Mucosa of rectum (tissue), 2 donors: ENCODE results near the gene GPAT2.
A peak's percentile ranks its signal among the peaks of the same experiment; 100 is the strongest.
"Not testable (repeated sequence)": the region's sequence is repeated elsewhere in the genome, so short reads cannot be mapped to it uniquely, and the experiment has no call there.

Experiments used
- H3K27ac ChIP-seq, 2 donors: one replicate each; pipeline ENCODE4 v1.7.0; 2013; ENCODE audit warnings: inconsistent platforms in 2 of 2, low read depth in 2 of 2, low read length in 2 of 2
- H3K27me3 ChIP-seq, 2 donors: one replicate each; pipeline ENCODE4 v1.7.0; 2013; ENCODE audit warnings: low read length in 2 of 2; ENCODE audit not compliant: control insufficient read depth in 2 of 2, insufficient read depth in 2 of 2
- H3K36me3 ChIP-seq, 2 donors: one replicate each; pipeline ENCODE4 v1.7.0; 2013; ENCODE audit warnings: low read length in 2 of 2; ENCODE audit not compliant: control insufficient read depth in 2 of 2, insufficient read depth in 2 of 2
- H3K4me1 ChIP-seq, 2 donors: one replicate each; pipeline ENCODE4 v1.7.0; 2013; ENCODE audit warnings: low read length in 2 of 2, mild to moderate bottlenecking in 1 of 2; ENCODE audit not compliant: control insufficient read depth in 2 of 2, insufficient read depth in 2 of 2
- H3K4me3 ChIP-seq, 2 donors: one replicate each; pipeline ENCODE4 v1.7.0; 2013; ENCODE audit warnings: low read length in 2 of 2
- H3K9ac ChIP-seq, 2 donors: one replicate each; pipeline ENCODE4 v1.7.0; 2013; ENCODE audit warnings: low read length in 2 of 2, low read depth in 1 of 2, mild to moderate bottlenecking in 1 of 2
- H3K9me3 ChIP-seq, 2 donors: one replicate each; pipeline ENCODE4 v1.7.0; 2013; ENCODE audit warnings: low read length in 2 of 2; ENCODE audit not compliant: control insufficient read depth in 2 of 2
- donor health status: healthy.
- donor health status: Normal muscosa, but diverticular disease.

Gene GPAT2

GRCh38 chr2:96023701-96024100 lies 11.0 kb downstream of the GPAT2 start:
- H3K36me3 ChIP-seq, H3K4me3 ChIP-seq, H3K27me3 ChIP-seq, H3K9me3 ChIP-seq, H3K27ac ChIP-seq, H3K9ac ChIP-seq, H3K4me1 ChIP-seq: not testable (repeated sequence)

- not testable (repeated sequence) for H3K27ac ChIP-seq
Measured at GRCh38 chr2:96022701-96023447, 11.8 kb downstream of the GPAT2 start.

GRCh38 chr2:96022126-96022525 lies 12.6 kb downstream of the GPAT2 start:
- H3K36me3 ChIP-seq, H3K4me3 ChIP-seq, H3K4me1 ChIP-seq, H3K9me3 ChIP-seq, H3K27ac ChIP-seq, H3K9ac ChIP-seq, H3K27me3 ChIP-seq: not testable (repeated sequence)

More at GRCh38 chr2:96022701-96023447, 11.8 kb downstream of the GPAT2 start:
- H3K27me3 ChIP-seq, H3K9ac ChIP-seq, H3K9me3 ChIP-seq, H3K4me1 ChIP-seq, H3K4me3 ChIP-seq, H3K36me3 ChIP-seq: not testable (repeated sequence)

- not testable (repeated sequence) for H3K4me1 ChIP-seq, H3K27ac ChIP-seq, H3K9me3 ChIP-seq, H3K36me3 ChIP-seq, H3K9ac ChIP-seq, H3K27me3 ChIP-seq, H3K4me3 ChIP-seq
Measured at GRCh38 chr2:96021142-96021541, 13.6 kb downstream of the GPAT2 start.

- not testable (repeated sequence) for H3K9ac ChIP-seq, H3K27ac ChIP-seq, H3K36me3 ChIP-seq, H3K4me3 ChIP-seq, H3K9me3 ChIP-seq, H3K27me3 ChIP-seq, H3K4me1 ChIP-seq
Measured at GRCh38 chr2:96019909-96020590, 14.7 kb downstream of the GPAT2 start.

GRCh38 chr2:96016321-96016720 lies 18.4 kb downstream of the GPAT2 start:
- H3K27me3 ChIP-seq, H3K36me3 ChIP-seq, H3K9ac ChIP-seq, H3K27ac ChIP-seq, H3K4me1 ChIP-seq, H3K4me3 ChIP-seq, H3K9me3 ChIP-seq: not testable (repeated sequence)

GRCh38 chr2:96012792-96013264 lies 21.9 kb downstream of the GPAT2 start:
- H3K27ac ChIP-seq, H3K4me3 ChIP-seq, H3K4me1 ChIP-seq, H3K36me3 ChIP-seq, H3K9ac ChIP-seq, H3K9me3 ChIP-seq, H3K27me3 ChIP-seq: not testable (repeated sequence)

- not testable (repeated sequence) for H3K27ac ChIP-seq, H3K4me1 ChIP-seq, H3K27me3 ChIP-seq, H3K9ac ChIP-seq, H3K4me3 ChIP-seq, H3K9me3 ChIP-seq, H3K36me3 ChIP-seq
Measured at GRCh38 chr2:96012086-96012791, 22.5 kb downstream of the GPAT2 start.

- not testable (repeated sequence) for H3K4me3 ChIP-seq, H3K9me3 ChIP-seq, H3K9ac ChIP-seq, H3K27me3 ChIP-seq, H3K4me1 ChIP-seq, H3K36me3 ChIP-seq, H3K27ac ChIP-seq
Measured at GRCh38 chr2:96011129-96011455, 23.6 kb downstream of the GPAT2 start.

- not testable (repeated sequence) for H3K36me3 ChIP-seq, H3K27ac ChIP-seq, H3K27me3 ChIP-seq, H3K9me3 ChIP-seq, H3K4me1 ChIP-seq
- H3K9ac ChIP-seq = peak overlapping the region; percentile 38 to 66
- H3K4me3 ChIP-seq = peak overlapping the region in 1 of 2 donors; percentile 57
Measured at GRCh38 chr2:96010320-96011128, 24.2 kb downstream of the GPAT2 start.
